GM23338 (cell line): Measurements from ENCODE around the gene ADAM15. TPM values are rescaled to one million over a fixed set of nuclear protein-coding genes. Genes with fewer than 3 reads are reported as not detected.

Source experiments
- ATAC-seq: fragments of 200-7000 bp; cut with Tn5 transposase; 3 replicates; pipeline ENCODE4 v1.9.1; 2020
- DNase-seq: peaks from one replicate; pipeline ENCODE4 v3.0.0-alpha.2; 2015; ENCODE audit warnings: low spot score
- H2AFZ ChIP-seq: fragments of 200-600 bp; sonication (generic); 2 replicates; pipeline ENCODE4 v1.8.0; 2016; ENCODE audit warnings: antibody characterized with exemption, mild to moderate bottlenecking, moderate library complexity
- H3F3A ChIP-seq: fragments of 200-600 bp; sonication (generic); replicated peaks from 2 replicates; pipeline ENCODE4 v1.8.0; 2017; ENCODE audit warnings: antibody characterized with exemption, mixed run types, low read depth
- H3K27ac ChIP-seq: fragments of 200-600 bp; sonication (generic); 2 replicates; pipeline ENCODE4 v1.6.1; 2016; ENCODE audit warnings: low read depth
- H3K27me3 ChIP-seq: fragments of 200-600 bp; sonication (generic); 2 replicates; pipeline ENCODE4 v1.8.0; 2016; ENCODE audit warnings: mild to moderate bottlenecking, mixed run types, moderate library complexity; ENCODE audit not compliant: insufficient read depth
- H3K36me3 ChIP-seq: fragments of 200-600 bp; sonication (generic); 2 replicates; pipeline ENCODE4 v1.8.0; 2016; ENCODE audit warnings: mild to moderate bottlenecking; ENCODE audit not compliant: insufficient read depth
- H3K4me1 ChIP-seq: fragments of 200-600 bp; sonication (generic); 2 replicates; pipeline ENCODE4 v1.8.0; 2016; ENCODE audit warnings: mild to moderate bottlenecking, moderate library complexity; ENCODE audit not compliant: insufficient read depth
- H3K4me2 ChIP-seq: fragments of 200-600 bp; sonication (generic); 2 replicates; pipeline ENCODE4 v1.7.1; 2017; ENCODE audit warnings: mixed run types
- H3K4me3 ChIP-seq: fragments of 200-600 bp; sonication (generic); 2 replicates; pipeline ENCODE4 v1.6.1; 2016; ENCODE audit warnings: mixed run types
- H3K79me2 ChIP-seq: fragments of 200-600 bp; sonication (generic); replicated peaks from 2 replicates; pipeline ENCODE4 v1.8.0; 2017; ENCODE audit warnings: mild to moderate bottlenecking; ENCODE audit not compliant: insufficient read depth
- H3K9me2 ChIP-seq: fragments of 200-600 bp; sonication (generic); 2 replicates; pipeline ENCODE4 v1.8.0; 2017; ENCODE audit not compliant: insufficient read depth
- H4K20me1 ChIP-seq: fragments of 200-600 bp; sonication (generic); replicated peaks from 2 replicates; pipeline ENCODE4 v1.8.0; 2017; ENCODE audit warnings: mild to moderate bottlenecking; ENCODE audit not compliant: insufficient read depth
- H3K27ac Mint-ChIP-seq: 2 replicates; pipeline ENCODE4 v1.8.0; 2020; ENCODE audit warnings: inconsistent platforms, mild to moderate bottlenecking, moderate library complexity, mixed read lengths
- H3K27me3 Mint-ChIP-seq: 3 replicates; pipeline ENCODE4 v1.8.0; 2022; ENCODE audit warnings: low read depth, mild to moderate bottlenecking, moderate library complexity, mixed read lengths, inconsistent platforms; ENCODE audit not compliant: insufficient read depth, poor library complexity
- H3K36me3 Mint-ChIP-seq: 3 replicates; pipeline ENCODE4 v1.8.0; 2021; ENCODE audit warnings: low read depth, mild to moderate bottlenecking, inconsistent platforms, moderate library complexity, mixed read lengths
- H3K4me1 Mint-ChIP-seq: 3 replicates; pipeline ENCODE4 v1.8.0; 2020; ENCODE audit warnings: mild to moderate bottlenecking, inconsistent platforms, mixed read lengths
- H3K4me3 Mint-ChIP-seq: 3 replicates; pipeline ENCODE4 v1.8.0; 2021; ENCODE audit warnings: moderate library complexity, mild to moderate bottlenecking, inconsistent platforms, mixed read lengths
- H3K9me3 Mint-ChIP-seq: 3 replicates; pipeline ENCODE4 v1.8.0; 2020; ENCODE audit warnings: moderate library complexity, mild to moderate bottlenecking, inconsistent platforms, mixed read lengths
- CREB1 ChIP-seq: fragments of 250-450 bp; sonication (Bioruptor Pico); IDR thresholded peaks from 2 replicates; pipeline ENCODE4 v1.5.0; 2020; ENCODE audit warnings: low read depth, mild to moderate bottlenecking, moderate library complexity
- EZH2 ChIP-seq: fragments of 200-600 bp; sonication (generic); IDR thresholded peaks from one replicate; pipeline ENCODE4 v1.8.0; 2017; ENCODE audit warnings: antibody characterized with exemption, mild to moderate bottlenecking, low read depth; ENCODE audit not compliant: unreplicated experiment
- EZH2phosphoT487 ChIP-seq: fragments of 200-600 bp; sonication (generic); IDR thresholded peaks from one replicate; pipeline ENCODE4 v1.8.1; 2018; ENCODE audit warnings: antibody characterized with exemption; ENCODE audit not compliant: unreplicated experiment
- JUNB ChIP-seq: IDR thresholded peaks from one replicate; pipeline ENCODE4 v1.6.1; 2016; ENCODE audit warnings: antibody characterized with exemption; ENCODE audit not compliant: unreplicated experiment
- NANOG ChIP-seq: IDR thresholded peaks from 2 replicates; pipeline ENCODE4 v1.6.1; 2016; ENCODE audit warnings: antibody characterized with exemption, borderline replicate concordance
- POLR2AphosphoS5 ChIP-seq: IDR thresholded peaks from 2 replicates; pipeline ENCODE4 v1.6.1; 2016; ENCODE audit warnings: antibody characterized with exemption, low read depth
- STAT1 ChIP-seq: IDR thresholded peaks from one replicate; pipeline ENCODE4 v1.6.1; 2016; ENCODE audit warnings: antibody characterized with exemption; ENCODE audit not compliant: unreplicated experiment
- ZNF114 ChIP-seq: fragments of 250-450 bp; sonication (Bioruptor Pico); IDR thresholded peaks from 2 replicates; pipeline ENCODE4 v1.5.0; 2020; ENCODE audit warnings: mild to moderate bottlenecking, moderate library complexity
- ZNF331 ChIP-seq: fragments of 250-450 bp; sonication (Bioruptor Pico); IDR thresholded peaks from 2 replicates; pipeline ENCODE4 v1.5.0; 2020; ENCODE audit warnings: low read depth, mild to moderate bottlenecking, moderate library complexity
- ZNF462 ChIP-seq: fragments of 250-450 bp; sonication (Bioruptor Pico); IDR thresholded peaks from 2 replicates; pipeline ENCODE4 v1.5.0; 2020; ENCODE audit warnings: mild to moderate bottlenecking, moderate library complexity
- polyA plus RNA-seq: library from polyadenylated mRNA; unstranded; fragments of >200 nt; fragmentation: Nextera tagmentation; extraction: Ambion mirVana; gene quantifications from 2 replicates; pipeline ENCODE4 v1.2.1, GENCODE V29; 2016
- total RNA-seq: library from RNA; depleted of rRNA; stranded (reverse); fragments of >200 nt; shearing (Covaris generic); gene quantifications from 2 replicates; pipeline ENCODE4 v1.2.3, GENCODE V29; 2014
- TF ChIP-seq, protein P1 (sequence below): IDR thresholded peaks from 2 replicates; pipeline ENCODE4 v1.6.1; 2016; ENCODE audit warnings: antibody characterized with exemption
- TF ChIP-seq, protein P2 (sequence below): IDR thresholded peaks from one replicate; pipeline ENCODE4 v1.6.1; 2018; ENCODE audit warnings: antibody characterized with exemption; ENCODE audit not compliant: unreplicated experiment
- TF ChIP-seq, protein P3 (sequence below), 2 experiments: fragments of 200-600 bp in 1 of 2; sonication (generic) in 1 of 2; conservative IDR thresholded peaks; 2 replicates each; pipeline versions ENCODE4 v1.5.1 to v1.6.1; 2016 to 2017; ENCODE audit warnings: antibody characterized with exemption in 2 of 2, low read depth in 2 of 2, mild to moderate bottlenecking in 2 of 2, moderate library complexity in 1 of 2

Gene ADAM15
- total and polyA plus RNA-seq, 2 experiments from 2014 or later, result 24.2 to 31.1 TPM

DNA sequence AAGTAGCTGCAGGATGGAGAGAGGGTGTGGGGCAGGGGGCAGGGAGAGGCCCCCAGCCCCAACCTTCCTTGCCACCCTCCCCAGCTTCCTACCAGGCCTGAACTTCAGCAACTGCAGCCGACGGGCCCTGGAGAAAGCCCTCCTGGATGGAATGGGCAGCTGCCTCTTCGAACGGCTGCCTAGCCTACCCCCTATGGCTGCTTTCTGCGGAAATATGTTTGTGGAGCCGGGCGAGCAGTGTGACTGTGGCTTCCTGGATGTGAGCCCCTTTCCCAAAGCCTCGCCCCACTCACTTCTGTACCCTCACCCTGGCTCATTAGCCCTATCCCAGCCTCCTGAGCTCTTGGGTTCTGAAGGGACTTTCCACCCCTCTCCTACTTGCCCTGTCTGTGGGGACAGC lies 6.0 kb downstream of the ADAM15 start:
- Histone ChIP-seq H3K27ac (no peak overlapping the region), H3K4me1 (peaks cover 10% of the 10 kb centered on the region), H3K36me3 (no peaks in the 10 kb centered on the region), H3K4me3 (no peak overlapping the region), H2AFZ (no peak overlapping the region), H3K9me2 (no peaks in the 10 kb centered on the region), H3K27me3 (peaks cover 11% of the 10 kb centered on the region), H3F3A (0 out of 2 replicates have a peak, but pooled peaks cover 3% of the 10 kb centered on the region), H3K4me2 (no peak overlapping the region), H4K20me1 (peaks cover 3% of the 10 kb centered on the region; the same call in 1 of the 2 replicates), H3K79me2 (no peaks in the 10 kb centered on the region)
- Mint-ChIP-seq H3K36me3 (peaks cover 3% of the 10 kb centered on the region; the same call in 1 of the 3 replicates), H3K4me3 (no peak overlapping the region), H3K27me3 (peaks cover 19% of the 10 kb centered on the region), H3K27ac (no peak overlapping the region), H3K9me3 (no peaks in the 10 kb centered on the region), H3K4me1 (peaks cover 13% of the 10 kb centered on the region; the same call in 2 of the 3 replicates)
- no peak for DNase-seq
- no peak for ATAC-seq
- TF ChIP-seq STAT1 (no peak), POLR2AphosphoS5 (no peak), ZNF331 (CRISPR knock-in tag) (no peak), NANOG (no peak), ZNF114 (CRISPR knock-in tag) (no peak), ZNF462 (CRISPR knock-in tag) (no peak), EZH2phosphoT487 (no peak), CREB1 (no peak), EZH2 (no peak), JUNB (no peak)
- TF ChIP-seq, protein P1, sequence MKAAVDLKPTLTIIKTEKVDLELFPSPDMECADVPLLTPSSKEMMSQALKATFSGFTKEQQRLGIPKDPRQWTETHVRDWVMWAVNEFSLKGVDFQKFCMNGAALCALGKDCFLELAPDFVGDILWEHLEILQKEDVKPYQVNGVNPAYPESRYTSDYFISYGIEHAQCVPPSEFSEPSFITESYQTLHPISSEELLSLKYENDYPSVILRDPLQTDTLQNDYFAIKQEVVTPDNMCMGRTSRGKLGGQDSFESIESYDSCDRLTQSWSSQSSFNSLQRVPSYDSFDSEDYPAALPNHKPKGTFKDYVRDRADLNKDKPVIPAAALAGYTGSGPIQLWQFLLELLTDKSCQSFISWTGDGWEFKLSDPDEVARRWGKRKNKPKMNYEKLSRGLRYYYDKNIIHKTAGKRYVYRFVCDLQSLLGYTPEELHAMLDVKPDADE, result no peak
- TF ChIP-seq, protein P2, sequence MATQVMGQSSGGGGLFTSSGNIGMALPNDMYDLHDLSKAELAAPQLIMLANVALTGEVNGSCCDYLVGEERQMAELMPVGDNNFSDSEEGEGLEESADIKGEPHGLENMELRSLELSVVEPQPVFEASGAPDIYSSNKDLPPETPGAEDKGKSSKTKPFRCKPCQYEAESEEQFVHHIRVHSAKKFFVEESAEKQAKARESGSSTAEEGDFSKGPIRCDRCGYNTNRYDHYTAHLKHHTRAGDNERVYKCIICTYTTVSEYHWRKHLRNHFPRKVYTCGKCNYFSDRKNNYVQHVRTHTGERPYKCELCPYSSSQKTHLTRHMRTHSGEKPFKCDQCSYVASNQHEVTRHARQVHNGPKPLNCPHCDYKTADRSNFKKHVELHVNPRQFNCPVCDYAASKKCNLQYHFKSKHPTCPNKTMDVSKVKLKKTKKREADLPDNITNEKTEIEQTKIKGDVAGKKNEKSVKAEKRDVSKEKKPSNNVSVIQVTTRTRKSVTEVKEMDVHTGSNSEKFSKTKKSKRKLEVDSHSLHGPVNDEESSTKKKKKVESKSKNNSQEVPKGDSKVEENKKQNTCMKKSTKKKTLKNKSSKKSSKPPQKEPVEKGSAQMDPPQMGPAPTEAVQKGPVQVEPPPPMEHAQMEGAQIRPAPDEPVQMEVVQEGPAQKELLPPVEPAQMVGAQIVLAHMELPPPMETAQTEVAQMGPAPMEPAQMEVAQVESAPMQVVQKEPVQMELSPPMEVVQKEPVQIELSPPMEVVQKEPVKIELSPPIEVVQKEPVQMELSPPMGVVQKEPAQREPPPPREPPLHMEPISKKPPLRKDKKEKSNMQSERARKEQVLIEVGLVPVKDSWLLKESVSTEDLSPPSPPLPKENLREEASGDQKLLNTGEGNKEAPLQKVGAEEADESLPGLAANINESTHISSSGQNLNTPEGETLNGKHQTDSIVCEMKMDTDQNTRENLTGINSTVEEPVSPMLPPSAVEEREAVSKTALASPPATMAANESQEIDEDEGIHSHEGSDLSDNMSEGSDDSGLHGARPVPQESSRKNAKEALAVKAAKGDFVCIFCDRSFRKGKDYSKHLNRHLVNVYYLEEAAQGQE, result no peak
- TF ChIP-seq, protein P3, sequence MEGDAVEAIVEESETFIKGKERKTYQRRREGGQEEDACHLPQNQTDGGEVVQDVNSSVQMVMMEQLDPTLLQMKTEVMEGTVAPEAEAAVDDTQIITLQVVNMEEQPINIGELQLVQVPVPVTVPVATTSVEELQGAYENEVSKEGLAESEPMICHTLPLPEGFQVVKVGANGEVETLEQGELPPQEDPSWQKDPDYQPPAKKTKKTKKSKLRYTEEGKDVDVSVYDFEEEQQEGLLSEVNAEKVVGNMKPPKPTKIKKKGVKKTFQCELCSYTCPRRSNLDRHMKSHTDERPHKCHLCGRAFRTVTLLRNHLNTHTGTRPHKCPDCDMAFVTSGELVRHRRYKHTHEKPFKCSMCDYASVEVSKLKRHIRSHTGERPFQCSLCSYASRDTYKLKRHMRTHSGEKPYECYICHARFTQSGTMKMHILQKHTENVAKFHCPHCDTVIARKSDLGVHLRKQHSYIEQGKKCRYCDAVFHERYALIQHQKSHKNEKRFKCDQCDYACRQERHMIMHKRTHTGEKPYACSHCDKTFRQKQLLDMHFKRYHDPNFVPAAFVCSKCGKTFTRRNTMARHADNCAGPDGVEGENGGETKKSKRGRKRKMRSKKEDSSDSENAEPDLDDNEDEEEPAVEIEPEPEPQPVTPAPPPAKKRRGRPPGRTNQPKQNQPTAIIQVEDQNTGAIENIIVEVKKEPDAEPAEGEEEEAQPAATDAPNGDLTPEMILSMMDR (conservative IDR thresholded peaks at IDR 0.05; ENCODE audit: low read depth in 2 of 2), result no peak
